Endothelial cell of umbilical vein (primary cell): Measurements from ENCODE around the gene CLDN22. TPM values are rescaled to one million over a fixed set of nuclear protein-coding genes. Genes with fewer than 3 reads are reported as not detected.

Experiments
- BruUV-seq: library from RNA; stranded (reverse); fragments of 400-500 nt; replicated peaks from 2 replicates; lab custom pipeline; 2021; lab: Mats Ljungman, UMichigan
- CTCF ChIA-PET: fragments of 300-600, 350-600 bp; sonication (Branson Sonifier 250); formaldehyde crosslinking; loops from one replicate; lab custom pipeline; 2021; ENCODE audit warnings: antibody characterized with exemption, inconsistent platforms; lab: Charles Lee
- POLR2A ChIA-PET: fragments of 300-600, 350-600 bp; sonication (Branson Sonifier 250); formaldehyde crosslinking; loops from one replicate; lab custom pipeline; 2021; ENCODE audit warnings: antibody characterized with exemption, inconsistent platforms; lab: Charles Lee
- DNase-seq: peaks from one replicate; pipeline ENCODE4 v3.0.0-alpha.2; 2011; ENCODE audit warnings: low read depth, low spot score
- FAIRE-seq: peaks from 2 replicates; lab custom pipeline; 2011; peaks lifted over from hg19 to GRCh38; lab: Jason Lieb, UNC
- H2AFZ ChIP-seq: 2 replicates; pipeline ENCODE4 v1.6.0; 2012; ENCODE audit warnings: low read depth, low read length, control low read depth, inconsistent platforms
- H3K27ac ChIP-seq: 2 replicates; pipeline ENCODE4 v1.5.1; 2011; ENCODE audit warnings: low read depth, mild to moderate bottlenecking, control low read depth, low read length, moderate library complexity; ENCODE audit not compliant: insufficient read depth
- H3K27me3 ChIP-seq, 2 experiments: 2 replicates each; pipeline versions ENCODE4 v1.6.0 to v1.6.1; 2011; ENCODE audit warnings: low read length in 2 of 2, mixed read lengths in 1 of 2; ENCODE audit not compliant: control insufficient read depth in 2 of 2, insufficient read depth in 2 of 2
- H3K36me3 ChIP-seq, 2 experiments: 2 replicates in 1 of 2; 3 replicates in 1 of 2; pipeline ENCODE4 v1.5.1; 2011; ENCODE audit warnings: low read length in 2 of 2, mild to moderate bottlenecking in 1 of 2, moderate library complexity in 1 of 2; ENCODE audit not compliant: control insufficient read depth in 2 of 2, insufficient read depth in 2 of 2; ENCODE audit errors: extremely low read depth in 1 of 2
- H3K4me1 ChIP-seq: 3 replicates; pipeline ENCODE4 v1.5.1; 2011; ENCODE audit warnings: mild to moderate bottlenecking, low read length; ENCODE audit not compliant: control insufficient read depth, insufficient read depth; ENCODE audit errors: extremely low read depth
- H3K4me2 ChIP-seq: 2 replicates; pipeline ENCODE4 v1.6.1; 2011; ENCODE audit warnings: low read length, control low read depth, mixed read lengths; ENCODE audit not compliant: insufficient read depth
- H3K4me3 ChIP-seq, 3 experiments: fragments of 200-600 bp in 1 of 3; sonication (generic), shearing (Covaris generic) in 1 of 3; replicated peaks in 1 of 3; 2 replicates each; pipeline ENCODE4 v1.5.1; 2011 to 2016; ENCODE audit warnings: control low read depth in 3 of 3, low read length in 3 of 3, mild to moderate bottlenecking in 2 of 3, inconsistent platforms in 1 of 3, low read depth in 1 of 3, moderate library complexity in 1 of 3; ENCODE audit not compliant: insufficient read depth in 1 of 3
- H3K79me2 ChIP-seq: 2 replicates; pipeline ENCODE4 v1.6.0; 2012; ENCODE audit warnings: low read length, inconsistent platforms; ENCODE audit not compliant: control insufficient read depth, insufficient read depth
- H3K9ac ChIP-seq: replicated peaks from 2 replicates; pipeline ENCODE3; 2011; ENCODE audit warnings: low read length, control low read depth; ENCODE audit not compliant: insufficient read depth; ENCODE audit errors: extremely low read depth
- H3K9me1 ChIP-seq: replicated peaks from 3 replicates; pipeline ENCODE4 v1.6.0; 2011; ENCODE audit warnings: mild to moderate bottlenecking, low read length; ENCODE audit not compliant: control insufficient read depth, insufficient read depth; ENCODE audit errors: extremely low read depth
- H3K9me3 ChIP-seq: replicated peaks from 2 replicates; pipeline ENCODE4 v1.5.1; 2012; ENCODE audit warnings: low read length, inconsistent platforms; ENCODE audit not compliant: control insufficient read depth, insufficient read depth
- H4K20me1 ChIP-seq: replicated peaks from 2 replicates; pipeline ENCODE3; 2011; ENCODE audit warnings: mild to moderate bottlenecking, low read length; ENCODE audit not compliant: control insufficient read depth, insufficient read depth; ENCODE audit errors: extremely low read depth
- EZH2 ChIP-seq: IDR thresholded peaks from 2 replicates; pipeline ENCODE4 v1.6.1; 2012; ENCODE audit warnings: borderline replicate concordance, low read depth, mild to moderate bottlenecking, moderate library complexity, low read length, inconsistent platforms; ENCODE audit not compliant: severe bottlenecking
- FOS ChIP-seq: IDR thresholded peaks from 2 replicates; pipeline ENCODE4 v1.6.1; 2011; ENCODE audit warnings: mild to moderate bottlenecking, low read length, moderate library complexity, borderline replicate concordance; ENCODE audit not compliant: insufficient read depth
- GATA2 ChIP-seq: IDR thresholded peaks from 2 replicates; pipeline ENCODE4 v1.7.0; 2011; ENCODE audit warnings: low read depth, mild to moderate bottlenecking, moderate library complexity, mixed read lengths, low read length; ENCODE audit not compliant: insufficient read length, insufficient read depth
- MAX ChIP-seq: IDR thresholded peaks from 2 replicates; pipeline ENCODE4 v1.6.1; 2011; ENCODE audit not compliant: insufficient read depth, insufficient read length
- MYC ChIP-seq: IDR thresholded peaks from one replicate; pipeline ENCODE4 v1.6.1; 2011; ENCODE audit warnings: mild to moderate bottlenecking, low read depth, low read length
- POLR2A ChIP-seq: IDR thresholded peaks from 2 replicates; pipeline ENCODE4 v1.6.1; 2012; ENCODE audit warnings: low read depth, mild to moderate bottlenecking, control low read depth, low read length
- POLR2AphosphoS5 ChIP-seq: IDR thresholded peaks from 2 replicates; pipeline ENCODE4 v1.6.1; 2012; ENCODE audit warnings: low read depth, mild to moderate bottlenecking, control low read depth, low read length, moderate library complexity; ENCODE audit not compliant: insufficient read depth
- dilution Hi-C: fragments of 300-500 bp; cut with MboI; formaldehyde crosslinking; loops from one replicate; pipeline ENCODE4 v1.15.0; 2019; ENCODE audit warnings: low sequenced_read_pairs; ENCODE audit not compliant: extremely low pct_ligation_motif_present
- intact Hi-C: fragments of 100-400 bp; cut with micrococcal nuclease; formaldehyde crosslinking; loops from one replicate; pipeline ENCODE4 v1.10.0; 2022
- polyA plus RNA-seq, 4 experiments: library from polyadenylated mRNA; depleted of rRNA in 3 of 4; stranded (reverse) in 3 of 4; unstranded in 1 of 4; fragments of >200 nt; gene quantifications; 2 replicates each; pipeline versions ENCODE4 v1.2.1 to v1.2.3, GENCODE V29; 2011 to 2012; ENCODE audit warnings: missing spikeins in 1 of 4
- total RNA-seq: library from RNA; stranded (reverse); gene quantifications from 2 replicates; pipeline ENCODE4 v1.2.3, GENCODE V29; 2021
- TF ChIP-seq, protein P1 (sequence below), 2 donors: IDR thresholded peaks; 1 replicate in 1 of 2; 2 replicates in 1 of 2; pipeline ENCODE4 v1.5.1; 2011; ENCODE audit warnings: low read length in 2 of 2, mild to moderate bottlenecking in 2 of 2, moderate library complexity in 2 of 2, control low read depth in 1 of 2, inconsistent platforms in 1 of 2, low read depth in 1 of 2; ENCODE audit not compliant: insufficient read depth in 1 of 2; ENCODE audit errors: extremely low read depth in 1 of 2

Gene CLDN22
- total and polyA plus RNA-seq, 2 donors (not counting 3 experiments of a cell fraction or from before 2014, with no cell fraction given), result not detected

- dilution Hi-C loops, result no loop called here
- Histone ChIP-seq H3K9me1 (no peaks in the 10 kb centered on the region), H2AFZ (no peak overlapping the region), H3K79me2 (no peaks in the 10 kb centered on the region), H4K20me1 (no peaks in the 10 kb centered on the region), H3K36me3 (peaks cover 2% of the 10 kb centered on the region in 2 experiments), H3K27ac (no peak overlapping the region), H3K4me3 (no peak overlapping the region), H3K9me3 (no peaks in the 10 kb centered on the region), H3K4me1 (no peaks in the 10 kb centered on the region), H3K4me2 (no peak overlapping the region), H3K9ac (no peak overlapping the region), H3K27me3 (no peaks in the 10 kb centered on the region)
- BruUV-seq, result no TSS peak
- FAIRE-seq (no peak), DNase-seq (no peak)
- ChIA-PET CTCF (interaction anchor here (1.1 kb wide), 1 partner anchor 86 kb away, joined by 3 read pairs; no protein-coding TSS in a partner anchor), POLR2A (no interaction called here)
- intact Hi-C loops, result no loop called here
- TF ChIP-seq POLR2AphosphoS5 (no peak), EZH2 (no peak), GATA2 (no peak), MYC (no peak), FOS (no peak), MAX (no peak), POLR2A (no peak)
- TF ChIP-seq, protein P1, sequence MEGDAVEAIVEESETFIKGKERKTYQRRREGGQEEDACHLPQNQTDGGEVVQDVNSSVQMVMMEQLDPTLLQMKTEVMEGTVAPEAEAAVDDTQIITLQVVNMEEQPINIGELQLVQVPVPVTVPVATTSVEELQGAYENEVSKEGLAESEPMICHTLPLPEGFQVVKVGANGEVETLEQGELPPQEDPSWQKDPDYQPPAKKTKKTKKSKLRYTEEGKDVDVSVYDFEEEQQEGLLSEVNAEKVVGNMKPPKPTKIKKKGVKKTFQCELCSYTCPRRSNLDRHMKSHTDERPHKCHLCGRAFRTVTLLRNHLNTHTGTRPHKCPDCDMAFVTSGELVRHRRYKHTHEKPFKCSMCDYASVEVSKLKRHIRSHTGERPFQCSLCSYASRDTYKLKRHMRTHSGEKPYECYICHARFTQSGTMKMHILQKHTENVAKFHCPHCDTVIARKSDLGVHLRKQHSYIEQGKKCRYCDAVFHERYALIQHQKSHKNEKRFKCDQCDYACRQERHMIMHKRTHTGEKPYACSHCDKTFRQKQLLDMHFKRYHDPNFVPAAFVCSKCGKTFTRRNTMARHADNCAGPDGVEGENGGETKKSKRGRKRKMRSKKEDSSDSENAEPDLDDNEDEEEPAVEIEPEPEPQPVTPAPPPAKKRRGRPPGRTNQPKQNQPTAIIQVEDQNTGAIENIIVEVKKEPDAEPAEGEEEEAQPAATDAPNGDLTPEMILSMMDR (IDR thresholded peaks at IDR 0.05; ENCODE audit: extremely low read depth in 1 of 2, insufficient read depth in 1 of 2, low read depth in 1 of 2, low read length in 2 of 2), result no peak
These were observed 1.0 kb upstream of the CLDN22 start for GRCh38 chr4:183321079-183321478.
